ENCODE measurements around the gene TEX47.

TEX47 gene

DNA sequence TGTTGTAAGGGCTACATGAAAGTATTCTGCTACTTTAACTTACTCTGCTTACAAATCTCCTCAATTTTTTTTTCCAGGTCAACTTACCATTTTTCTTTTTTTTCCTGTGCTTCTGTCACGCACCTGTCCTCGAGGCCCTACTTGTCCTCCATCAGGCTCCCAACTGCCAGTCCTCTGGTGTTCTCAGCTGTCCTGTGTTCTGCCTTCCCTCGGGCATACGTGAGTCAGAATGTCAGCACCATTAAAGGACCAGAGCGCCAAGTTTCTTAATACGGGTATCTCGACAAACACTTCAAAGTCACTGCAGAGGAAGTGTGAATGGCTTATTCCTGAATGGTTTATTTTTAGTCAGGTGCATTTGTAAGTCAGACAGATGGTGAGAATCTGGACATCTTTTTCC is at the start of gene TEX47:
TEX47 (minus strand) TSS at position 185 of the 400 bp plus-strand sequence. CDS start 795 bp downstream, outside the sequence.
- Mint-ChIP-seq H3K27ac (no peak within 1 kb of the TSS), H3K4me3 (no peak within 1 kb of the TSS), H3K4me1 (no peaks in the 10 kb centered on the region), H3K36me3 (no peaks in the 10 kb centered on the region), H3K9me3 (no peaks in the 10 kb centered on the region), H3K27me3 (peaks cover 4% of the 10 kb centered on the region)

DNA sequence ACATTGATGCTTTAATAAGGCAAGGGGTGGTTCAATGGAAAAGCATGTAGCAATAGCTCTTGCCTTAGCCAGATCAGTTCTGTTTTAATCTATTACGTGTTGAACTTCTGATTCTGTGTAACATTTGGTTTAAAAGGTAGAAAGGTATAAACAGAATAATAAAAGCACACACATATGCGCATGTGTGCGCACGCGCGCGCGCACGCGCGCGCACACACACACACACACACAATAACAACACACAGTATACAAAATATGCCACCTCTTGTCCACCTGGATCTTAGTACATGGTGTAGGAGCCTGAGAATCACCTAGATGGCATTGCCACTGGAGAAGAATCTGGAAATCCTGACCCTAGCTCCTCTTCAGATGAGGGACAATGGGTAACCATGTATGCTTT is 49.6 kb upstream of the TEX47 start:
- Mint-ChIP-seq H3K9me3 (no peaks in the 10 kb centered on the region), H3K27me3 (no peaks in the 10 kb centered on the region), H3K27ac (no peak overlapping the region), H3K4me1 (no peaks in the 10 kb centered on the region), H3K4me3 (no peak overlapping the region), H3K36me3 (no peaks in the 10 kb centered on the region)

DNA sequence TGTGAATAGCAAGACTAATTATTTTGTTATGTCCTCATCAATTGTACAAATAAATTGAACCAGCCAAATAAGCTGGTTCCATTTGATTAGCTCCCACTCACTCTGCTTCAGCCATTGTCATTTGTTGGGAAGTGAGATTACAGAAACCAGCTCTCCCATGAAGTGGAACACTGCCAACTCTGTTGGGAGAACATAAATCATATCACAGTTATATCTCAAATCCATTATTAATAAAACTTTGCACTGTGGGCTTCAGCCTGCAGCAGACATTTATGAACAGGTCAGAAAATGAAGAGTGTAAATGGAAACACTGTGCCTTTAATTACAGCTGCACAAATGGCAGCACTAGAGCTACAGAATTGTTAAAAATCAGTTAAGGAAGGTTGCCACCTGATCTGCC is 46.7 kb upstream of the TEX47 start:
- H3K4me3 Mint-ChIP-seq: no peak overlapping the region

DNA sequence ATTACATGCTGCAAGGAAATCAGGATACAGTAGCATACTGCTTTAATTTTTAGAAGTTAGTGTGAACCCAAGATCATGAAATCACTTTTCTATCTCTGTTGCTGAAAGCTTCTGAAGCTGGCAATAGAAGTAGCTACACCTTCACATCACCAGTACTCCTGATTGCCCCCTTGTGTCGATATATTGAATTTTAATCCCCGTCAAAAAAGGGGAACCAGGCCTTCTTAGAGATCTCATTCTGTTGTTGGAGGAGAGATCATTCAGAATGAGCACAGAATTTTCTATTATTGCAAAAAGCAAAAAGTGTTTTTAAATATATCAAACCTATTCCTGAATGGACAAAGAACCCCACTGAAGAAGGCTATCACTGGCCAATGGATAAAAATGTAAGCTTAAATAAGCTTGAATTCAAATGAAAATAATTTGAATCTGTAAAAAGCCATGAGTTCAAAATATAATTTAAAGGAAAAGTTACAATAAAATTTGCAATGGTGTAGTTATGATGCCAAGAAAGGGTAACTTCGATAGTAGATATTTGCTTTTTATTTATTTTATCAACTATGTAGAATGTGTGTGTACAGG is 39.7 kb upstream of the TEX47 start:
- no peaks in the 10 kb centered on the region for H3K4me1 Mint-ChIP-seq
- no peaks in the 10 kb centered on the region for H3K9me3 Mint-ChIP-seq
- H3K4me3 Mint-ChIP-seq: no peak overlapping the region
- H3K27me3 Mint-ChIP-seq: no peaks in the 10 kb centered on the region
- H3K36me3 Mint-ChIP-seq: no peaks in the 10 kb centered on the region
- no peak overlapping the region for H3K27ac Mint-ChIP-seq

More for the DNA sequence above, 46.7 kb upstream of the TEX47 start:
- Mint-ChIP-seq H3K9me3 (no peaks in the 10 kb centered on the region), H3K27ac (no peak overlapping the region), H3K4me1 (no peaks in the 10 kb centered on the region), H3K36me3 (no peaks in the 10 kb centered on the region), H3K27me3 (no peaks in the 10 kb centered on the region)

DNA sequence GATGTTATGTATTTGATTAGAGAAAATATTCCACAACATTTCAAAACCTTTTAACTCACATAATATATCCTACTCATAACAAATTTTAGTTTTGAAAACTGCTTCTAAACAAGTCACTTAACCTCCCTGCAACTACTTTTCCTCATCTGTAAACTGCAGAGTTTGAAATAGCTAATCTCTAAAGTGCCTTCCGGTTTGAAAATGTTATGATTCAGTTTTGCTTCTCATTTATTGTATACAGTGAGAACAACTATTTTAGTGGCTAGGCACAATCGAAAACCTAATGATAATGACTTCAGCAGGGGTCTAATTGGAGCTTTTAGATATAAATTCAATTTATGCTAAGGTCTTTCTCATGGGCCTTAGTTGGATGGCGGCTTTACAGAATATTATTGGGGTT is 30.7 kb upstream of the TEX47 start:
- no peak overlapping the region for H3K4me3 Mint-ChIP-seq
- no peak overlapping the region for H3K27ac Mint-ChIP-seq
- no peaks in the 10 kb centered on the region for H3K36me3 Mint-ChIP-seq
- H3K9me3 Mint-ChIP-seq: peaks cover 4% of the 10 kb centered on the region
- no peaks in the 10 kb centered on the region for H3K4me1 Mint-ChIP-seq
- H3K27me3 Mint-ChIP-seq: no peaks in the 10 kb centered on the region

DNA sequence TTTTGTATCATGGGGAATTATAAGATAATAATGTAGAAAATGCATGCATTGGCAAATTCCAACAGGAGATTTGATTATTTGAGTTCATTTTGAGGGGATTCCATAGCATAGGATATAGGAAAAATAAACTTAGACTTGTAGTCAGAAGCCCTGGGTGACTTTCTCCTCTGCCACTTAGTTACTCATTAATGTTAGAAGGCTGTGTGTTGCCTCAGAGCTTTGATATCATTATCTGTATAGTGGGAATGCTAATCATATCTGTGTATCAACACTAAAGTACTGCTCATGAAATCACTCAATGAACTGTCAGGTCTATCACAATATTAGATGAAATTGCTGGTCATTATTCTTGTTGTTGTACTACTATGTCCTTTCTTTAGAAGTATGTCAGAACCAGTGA is 23.0 kb upstream of the TEX47 start:
- Mint-ChIP-seq H3K9me3 (no peaks in the 10 kb centered on the region), H3K27me3 (no peaks in the 10 kb centered on the region), H3K4me3 (no peak overlapping the region), H3K27ac (no peak overlapping the region), H3K4me1 (no peaks in the 10 kb centered on the region), H3K36me3 (no peaks in the 10 kb centered on the region)

DNA sequence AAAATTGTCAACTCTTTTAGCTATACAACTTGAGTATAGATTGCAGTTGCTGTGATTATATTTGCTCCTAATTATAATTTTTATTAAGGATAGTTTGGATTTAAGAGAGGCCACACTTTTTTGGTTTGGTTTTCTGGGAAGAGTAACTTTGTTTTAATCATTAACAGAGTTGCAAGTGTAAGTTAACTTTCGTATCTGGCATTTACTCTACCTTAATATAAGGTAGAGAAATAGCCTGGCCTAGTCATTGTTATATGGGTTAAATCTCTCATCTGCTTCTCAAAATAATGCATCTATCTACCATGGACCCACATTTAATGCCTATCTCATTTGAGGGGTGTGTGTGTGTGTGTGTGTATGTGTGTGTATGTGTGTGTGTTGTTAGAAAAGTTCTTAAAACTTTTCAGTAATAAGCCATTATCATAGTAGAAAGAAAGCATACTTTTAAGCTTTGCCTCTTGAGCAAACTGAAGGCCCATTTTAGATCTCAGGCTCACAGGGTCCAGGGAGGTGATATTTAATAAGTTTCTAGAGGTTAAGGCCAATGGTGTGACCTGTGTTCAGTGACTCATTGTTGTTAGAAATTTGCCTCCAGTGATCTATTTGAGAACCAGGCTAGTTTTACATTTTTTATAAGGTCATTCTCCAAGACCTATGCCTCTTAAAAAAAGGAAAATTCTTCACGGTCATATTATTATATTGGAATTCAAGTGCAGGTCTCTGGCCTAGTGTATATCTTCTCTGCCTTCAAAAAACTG is 10.9 kb upstream of the TEX47 start:
- Mint-ChIP-seq H3K27me3 (no peaks in the 10 kb centered on the region), H3K9me3 (no peaks in the 10 kb centered on the region), H3K27ac (no peak overlapping the region), H3K4me3 (no peak overlapping the region), H3K36me3 (no peaks in the 10 kb centered on the region), H3K4me1 (no peaks in the 10 kb centered on the region)

DNA sequence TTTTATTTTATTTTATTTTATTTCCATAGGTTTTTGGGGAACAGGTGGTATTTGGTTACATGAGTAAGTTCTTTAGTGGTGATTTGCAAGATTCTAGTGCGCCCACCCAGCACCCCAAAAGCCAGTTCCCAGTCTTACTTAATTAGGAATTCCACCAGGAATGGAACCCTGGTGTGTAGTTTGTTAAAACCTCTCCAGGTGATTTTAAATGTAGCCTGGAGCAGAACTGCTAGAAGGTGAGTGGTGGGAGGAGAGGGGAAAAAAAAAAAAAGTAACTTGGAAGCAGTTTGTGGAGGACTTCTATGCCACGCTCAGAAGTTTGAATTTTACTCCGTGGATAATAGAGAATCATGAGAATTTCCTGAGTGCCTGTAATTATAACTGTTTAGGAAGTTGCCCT is 5.5 kb upstream of the TEX47 start:
- Mint-ChIP-seq H3K9me3 (no peaks in the 10 kb centered on the region), H3K4me3 (no peak overlapping the region), H3K27ac (no peak overlapping the region), H3K27me3 (peaks cover 4% of the 10 kb centered on the region), H3K4me1 (no peaks in the 10 kb centered on the region), H3K36me3 (no peaks in the 10 kb centered on the region)

DNA sequence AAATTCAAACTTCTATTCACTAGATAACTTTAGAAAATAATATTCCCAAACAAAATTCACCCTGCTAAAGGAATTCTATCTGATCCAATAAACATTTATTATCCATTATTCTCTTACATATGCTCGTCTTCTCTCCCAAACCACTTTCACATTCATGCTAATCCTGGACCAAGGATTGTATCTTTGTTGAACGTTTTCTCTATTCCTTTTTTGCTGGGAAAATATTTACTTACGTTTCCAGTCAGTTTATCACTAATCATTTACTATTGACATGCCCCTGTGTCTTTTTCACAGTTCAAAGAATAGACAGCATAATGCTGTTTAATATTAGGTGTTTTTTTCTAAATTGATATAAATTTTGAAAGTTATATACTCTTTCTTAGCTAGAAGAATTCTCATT is 3.2 kb downstream of the TEX47 start:
- no peaks in the 10 kb centered on the region for H3K27me3 Mint-ChIP-seq
- H3K27ac Mint-ChIP-seq: no peak overlapping the region
- H3K4me1 Mint-ChIP-seq: no peaks in the 10 kb centered on the region
- H3K36me3 Mint-ChIP-seq: no peaks in the 10 kb centered on the region
- no peak overlapping the region for H3K4me3 Mint-ChIP-seq
- H3K9me3 Mint-ChIP-seq: no peaks in the 10 kb centered on the region

DNA sequence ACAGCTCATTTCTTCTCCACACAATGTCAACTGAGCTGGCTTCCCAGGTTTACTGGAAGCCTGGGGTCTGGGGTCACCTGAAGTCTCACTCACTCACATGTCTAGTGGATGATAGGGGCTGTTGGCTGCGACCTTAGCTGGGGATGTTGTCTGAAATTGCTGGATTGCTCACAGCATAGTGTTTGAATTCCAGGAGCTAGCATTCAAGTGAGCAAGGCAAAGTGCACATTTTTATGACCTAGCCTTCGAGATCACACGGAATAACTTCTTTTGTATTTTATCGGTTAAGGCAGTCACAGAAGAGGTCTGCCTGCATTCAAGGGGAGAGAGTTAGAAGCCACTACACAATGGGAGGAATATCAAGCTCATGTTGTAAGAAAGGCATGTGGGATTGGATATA is 3.6 kb downstream of the TEX47 start:
- H3K4me1 Mint-ChIP-seq: no peaks in the 10 kb centered on the region
- no peak overlapping the region for H3K4me3 Mint-ChIP-seq
- H3K27me3 Mint-ChIP-seq: no peaks in the 10 kb centered on the region
- H3K27ac Mint-ChIP-seq: no peak overlapping the region
- no peaks in the 10 kb centered on the region for H3K36me3 Mint-ChIP-seq
- no peaks in the 10 kb centered on the region for H3K9me3 Mint-ChIP-seq

DNA sequence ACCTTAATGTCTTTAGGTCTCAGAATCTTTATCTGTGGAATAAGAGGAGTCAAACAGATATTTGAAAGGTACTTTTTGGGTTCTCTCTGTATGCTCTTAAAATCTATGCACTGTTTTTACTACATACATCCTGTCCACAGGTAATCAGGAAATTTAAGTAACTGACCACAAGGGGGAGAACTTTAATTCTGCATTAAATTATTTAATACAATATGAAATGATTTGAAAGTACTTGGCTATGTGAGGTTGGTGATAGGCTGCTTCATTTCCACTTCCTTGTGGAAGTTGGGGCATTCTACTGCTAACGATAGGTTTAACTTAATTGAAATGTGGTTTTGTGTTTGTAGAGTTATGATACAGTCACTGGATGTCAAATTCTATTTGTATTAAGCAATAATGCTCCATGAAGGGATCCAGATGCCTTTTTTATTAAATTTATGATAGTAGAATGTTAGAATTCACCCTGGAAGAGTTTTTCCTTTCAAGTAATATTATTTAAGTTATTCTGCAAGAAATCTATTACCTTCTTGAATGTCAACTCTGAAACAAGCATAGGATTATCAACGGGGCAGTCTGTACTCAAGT is 6.0 kb downstream of the TEX47 start:
- no peaks in the 10 kb centered on the region for H3K9me3 Mint-ChIP-seq
- no peaks in the 10 kb centered on the region for H3K36me3 Mint-ChIP-seq
- no peaks in the 10 kb centered on the region for H3K4me1 Mint-ChIP-seq
- no peak overlapping the region for H3K27ac Mint-ChIP-seq
- no peak overlapping the region for H3K4me3 Mint-ChIP-seq
- H3K27me3 Mint-ChIP-seq: no peaks in the 10 kb centered on the region

DNA sequence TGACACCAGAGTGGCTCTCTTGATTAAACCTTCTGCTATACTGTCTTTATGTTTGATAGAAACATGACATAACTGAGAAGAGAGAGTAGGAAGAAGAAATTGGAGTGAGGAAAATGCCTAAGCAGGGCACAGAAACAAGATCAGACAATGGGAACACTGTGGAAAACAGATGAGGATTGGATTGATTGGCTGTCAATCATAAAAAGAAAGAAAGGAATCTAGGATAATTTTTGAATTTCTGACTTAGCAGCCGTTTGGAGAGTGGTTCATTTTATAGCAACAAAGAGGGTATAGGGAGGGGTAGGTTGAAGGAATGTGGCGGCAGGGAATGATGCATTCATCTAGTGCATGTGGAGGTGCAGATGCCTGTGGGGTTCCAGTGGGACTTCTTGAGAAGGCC is 7.8 kb downstream of the TEX47 start:
- Mint-ChIP-seq H3K4me1 (no peaks in the 10 kb centered on the region), H3K27ac (no peak overlapping the region), H3K9me3 (no peaks in the 10 kb centered on the region), H3K27me3 (no peaks in the 10 kb centered on the region), H3K4me3 (no peak overlapping the region), H3K36me3 (no peaks in the 10 kb centered on the region)

DNA sequence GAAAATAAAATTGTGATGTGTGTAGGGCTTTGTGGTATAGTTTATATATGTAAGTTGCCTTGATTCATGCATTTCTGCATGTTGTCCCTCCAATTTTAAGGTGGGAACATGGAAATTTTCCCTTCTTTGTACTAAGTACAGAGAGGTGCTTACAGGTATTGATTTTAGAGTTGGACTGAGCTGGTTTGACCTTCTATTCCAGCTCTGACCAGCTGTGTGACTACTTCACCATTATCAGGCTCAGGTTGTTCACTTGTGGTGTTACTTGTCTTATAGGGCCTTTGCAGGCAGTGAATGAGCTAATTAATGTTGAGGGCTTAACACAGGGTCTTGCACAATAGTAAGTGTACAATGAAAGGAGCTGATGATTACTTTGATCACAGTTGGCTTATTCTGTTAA is 19.7 kb downstream of the TEX47 start:
- no peaks in the 10 kb centered on the region for H3K4me1 Mint-ChIP-seq
- H3K27ac Mint-ChIP-seq: no peak overlapping the region
- H3K4me3 Mint-ChIP-seq: no peak overlapping the region
- H3K36me3 Mint-ChIP-seq: no peaks in the 10 kb centered on the region
- peaks cover 1% of the 10 kb centered on the region for H3K27me3 Mint-ChIP-seq
- no peaks in the 10 kb centered on the region for H3K9me3 Mint-ChIP-seq

DNA sequence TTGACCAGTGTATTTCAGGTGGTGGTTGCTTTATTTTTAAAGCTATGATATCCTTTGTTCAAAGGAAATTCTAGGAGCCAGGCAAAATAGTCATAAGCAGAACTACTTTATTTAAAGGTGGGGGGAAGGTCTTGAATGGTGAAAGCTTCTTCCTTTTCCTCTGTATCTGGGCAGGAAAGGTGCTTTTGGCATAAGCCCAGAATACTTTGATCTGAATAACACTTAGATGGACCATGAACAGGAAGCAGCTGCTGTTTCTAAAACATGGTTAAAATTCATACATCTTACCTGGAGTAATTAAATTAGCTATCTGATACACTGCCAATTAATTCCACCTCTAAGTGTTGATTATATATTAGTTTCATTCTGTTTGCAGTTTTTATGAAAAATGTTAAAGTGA is 22.8 kb downstream of the TEX47 start:
- Mint-ChIP-seq H3K36me3 (no peaks in the 10 kb centered on the region), H3K4me1 (no peaks in the 10 kb centered on the region), H3K4me3 (no peak overlapping the region), H3K27me3 (no peaks in the 10 kb centered on the region), H3K9me3 (no peaks in the 10 kb centered on the region), H3K27ac (no peak overlapping the region)

DNA sequence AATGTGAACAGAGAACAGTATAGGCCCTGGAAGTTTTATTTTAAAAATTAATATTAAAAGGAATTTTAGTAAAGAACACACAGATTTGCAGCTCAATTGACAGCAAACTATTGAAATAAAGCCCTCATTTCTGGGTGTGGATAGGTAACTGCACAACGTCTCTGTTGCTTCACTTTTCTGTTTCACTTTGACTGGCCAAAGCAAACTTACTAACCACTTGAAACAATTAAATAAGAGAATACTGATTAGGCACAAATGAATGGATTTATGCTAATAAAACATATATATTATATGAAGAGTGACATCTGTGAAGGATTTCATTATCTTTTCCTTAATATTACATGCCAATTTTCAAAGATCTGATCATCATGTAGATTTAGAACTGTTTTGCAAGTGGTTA is 24.1 kb downstream of the TEX47 start:
- no peaks in the 10 kb centered on the region for H3K27me3 Mint-ChIP-seq
- H3K36me3 Mint-ChIP-seq: no peaks in the 10 kb centered on the region
- no peak overlapping the region for H3K4me3 Mint-ChIP-seq
- H3K4me1 Mint-ChIP-seq: no peaks in the 10 kb centered on the region
- no peak overlapping the region for H3K27ac Mint-ChIP-seq
- no peaks in the 10 kb centered on the region for H3K9me3 Mint-ChIP-seq

DNA sequence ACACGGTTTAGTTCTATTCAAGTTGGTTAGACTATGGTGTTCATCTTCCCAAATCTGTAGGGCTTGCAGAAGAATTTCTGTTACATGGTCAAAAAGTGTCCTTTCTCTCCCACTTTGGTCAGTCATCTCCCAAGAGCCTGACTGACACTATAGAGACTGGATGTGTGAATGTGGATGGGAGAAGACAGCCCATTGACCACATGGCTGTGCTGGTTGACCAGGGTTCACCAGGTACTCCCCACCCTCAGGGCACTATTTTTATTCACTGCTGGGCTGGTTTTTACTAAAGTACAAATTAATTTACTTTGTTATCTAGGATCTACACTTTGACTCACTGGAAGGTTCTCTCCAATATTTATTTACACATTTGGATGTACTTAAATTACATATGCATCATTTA is 33.8 kb downstream of the TEX47 start:
- Mint-ChIP-seq H3K27ac (no peak overlapping the region), H3K36me3 (no peaks in the 10 kb centered on the region), H3K4me1 (peaks cover 4% of the 10 kb centered on the region), H3K4me3 (no peak overlapping the region), H3K9me3 (no peaks in the 10 kb centered on the region), H3K27me3 (peaks cover 26% of the 10 kb centered on the region)

Data from activated naive CD4-positive, alpha-beta T cell treated with anti-CD3 and anti-CD28 coated beads, Interleukin-2, amount 50 U/mL, for 24 hours (primary cell).